HCT116 (cell line): ENCODE results near the gene FOXK1.

Experiments
- POLR2AphosphoS5 ChIP-seq: IDR thresholded peaks from 2 replicates; pipeline ENCODE4 v1.6.1; 2011; ENCODE audit warnings: mild to moderate bottlenecking, low read depth, low read length, moderate library complexity
- SRF ChIP-seq: IDR thresholded peaks from 2 replicates; pipeline ENCODE4 v1.6.1; 2012; ENCODE audit warnings: low read depth
- YY1 ChIP-seq: IDR thresholded peaks from 2 replicates; pipeline ENCODE4 v1.6.1; 2011; ENCODE audit warnings: low read length, low read depth, moderate library complexity, mild to moderate bottlenecking; ENCODE audit not compliant: insufficient replicate concordance; ENCODE audit errors: extremely low read depth
- ZNF274 ChIP-seq: fragments of 200-500 bp; sonication (Bioruptor generic); IDR thresholded peaks from 2 replicates; pipeline ENCODE4 v1.6.1; 2014; ENCODE audit warnings: mild to moderate bottlenecking, low read depth, low read length, inconsistent platforms
- TF ChIP-seq, protein P1 (sequence below): IDR thresholded peaks from 2 replicates; pipeline ENCODE4 v1.6.1; 2012
- TF ChIP-seq, protein P2 (sequence below), 3 experiments: fragments of 200-600 bp in 1 of 3; sonication (generic) in 1 of 3; IDR thresholded peaks in 2 of 3; conservative IDR thresholded peaks in 1 of 3; 2 replicates each; pipeline ENCODE4 v1.5.1; 2012 to 2017; ENCODE audit warnings: low read depth in 2 of 3, low read length in 2 of 3, antibody characterized with exemption in 1 of 3, borderline replicate concordance in 1 of 3, control low read depth in 1 of 3, mild to moderate bottlenecking in 1 of 3, mixed read lengths in 1 of 3, mixed run types in 1 of 3, moderate library complexity in 1 of 3; ENCODE audit not compliant: insufficient read depth in 1 of 3

DNA sequence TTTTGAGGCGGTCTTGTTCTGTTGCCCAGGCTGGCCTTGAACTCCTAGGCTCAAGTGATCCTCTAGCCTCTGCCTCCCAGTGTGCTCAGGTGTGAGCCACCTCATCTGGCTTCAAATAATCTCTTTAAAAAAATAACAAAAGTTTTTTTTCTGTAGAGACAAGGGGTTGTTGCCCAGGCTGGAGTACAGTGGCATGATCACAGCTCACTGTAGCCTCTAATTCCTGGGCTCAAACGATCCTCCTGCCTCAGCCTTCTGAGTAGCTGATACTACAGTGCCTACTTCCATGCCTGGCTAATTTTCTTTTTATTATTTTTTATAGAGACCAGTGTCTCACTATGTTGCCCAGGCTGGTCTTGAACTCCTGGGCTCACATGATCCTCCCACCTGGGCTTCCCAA is 11.7 kb downstream of the FOXK1 start:
- TF ChIP-seq YY1 = no peak
- TF ChIP-seq SRF = no peak
- TF ChIP-seq, protein P1, sequence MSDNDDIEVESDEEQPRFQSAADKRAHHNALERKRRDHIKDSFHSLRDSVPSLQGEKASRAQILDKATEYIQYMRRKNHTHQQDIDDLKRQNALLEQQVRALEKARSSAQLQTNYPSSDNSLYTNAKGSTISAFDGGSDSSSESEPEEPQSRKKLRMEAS = no peak
- TF ChIP-seq, protein P2, sequence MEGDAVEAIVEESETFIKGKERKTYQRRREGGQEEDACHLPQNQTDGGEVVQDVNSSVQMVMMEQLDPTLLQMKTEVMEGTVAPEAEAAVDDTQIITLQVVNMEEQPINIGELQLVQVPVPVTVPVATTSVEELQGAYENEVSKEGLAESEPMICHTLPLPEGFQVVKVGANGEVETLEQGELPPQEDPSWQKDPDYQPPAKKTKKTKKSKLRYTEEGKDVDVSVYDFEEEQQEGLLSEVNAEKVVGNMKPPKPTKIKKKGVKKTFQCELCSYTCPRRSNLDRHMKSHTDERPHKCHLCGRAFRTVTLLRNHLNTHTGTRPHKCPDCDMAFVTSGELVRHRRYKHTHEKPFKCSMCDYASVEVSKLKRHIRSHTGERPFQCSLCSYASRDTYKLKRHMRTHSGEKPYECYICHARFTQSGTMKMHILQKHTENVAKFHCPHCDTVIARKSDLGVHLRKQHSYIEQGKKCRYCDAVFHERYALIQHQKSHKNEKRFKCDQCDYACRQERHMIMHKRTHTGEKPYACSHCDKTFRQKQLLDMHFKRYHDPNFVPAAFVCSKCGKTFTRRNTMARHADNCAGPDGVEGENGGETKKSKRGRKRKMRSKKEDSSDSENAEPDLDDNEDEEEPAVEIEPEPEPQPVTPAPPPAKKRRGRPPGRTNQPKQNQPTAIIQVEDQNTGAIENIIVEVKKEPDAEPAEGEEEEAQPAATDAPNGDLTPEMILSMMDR (IDR thresholded peaks at IDR 0.05 in 2 of 3, conservative IDR thresholded peaks at IDR 0.05 in 1 of 3; ENCODE audit: borderline replicate concordance in 1 of 3, insufficient read depth in 1 of 3, low read depth in 2 of 3, low read length in 2 of 3) = no peak
- no peak for TF ChIP-seq POLR2AphosphoS5
- TF ChIP-seq ZNF274 = no peak
